GM18502 (cell line): Measurements from ENCODE around the gene ADCY10.

ENCODE experiments used
- ATAC-seq: cut with Tn5 transposase; IDR thresholded peaks from one replicate; pipeline ENCODE4 v1.9.1; 2021; ENCODE audit warnings: mild to moderate bottlenecking; ENCODE audit not compliant: unreplicated experiment, poor library complexity

The ADCY10 gene, protein sequence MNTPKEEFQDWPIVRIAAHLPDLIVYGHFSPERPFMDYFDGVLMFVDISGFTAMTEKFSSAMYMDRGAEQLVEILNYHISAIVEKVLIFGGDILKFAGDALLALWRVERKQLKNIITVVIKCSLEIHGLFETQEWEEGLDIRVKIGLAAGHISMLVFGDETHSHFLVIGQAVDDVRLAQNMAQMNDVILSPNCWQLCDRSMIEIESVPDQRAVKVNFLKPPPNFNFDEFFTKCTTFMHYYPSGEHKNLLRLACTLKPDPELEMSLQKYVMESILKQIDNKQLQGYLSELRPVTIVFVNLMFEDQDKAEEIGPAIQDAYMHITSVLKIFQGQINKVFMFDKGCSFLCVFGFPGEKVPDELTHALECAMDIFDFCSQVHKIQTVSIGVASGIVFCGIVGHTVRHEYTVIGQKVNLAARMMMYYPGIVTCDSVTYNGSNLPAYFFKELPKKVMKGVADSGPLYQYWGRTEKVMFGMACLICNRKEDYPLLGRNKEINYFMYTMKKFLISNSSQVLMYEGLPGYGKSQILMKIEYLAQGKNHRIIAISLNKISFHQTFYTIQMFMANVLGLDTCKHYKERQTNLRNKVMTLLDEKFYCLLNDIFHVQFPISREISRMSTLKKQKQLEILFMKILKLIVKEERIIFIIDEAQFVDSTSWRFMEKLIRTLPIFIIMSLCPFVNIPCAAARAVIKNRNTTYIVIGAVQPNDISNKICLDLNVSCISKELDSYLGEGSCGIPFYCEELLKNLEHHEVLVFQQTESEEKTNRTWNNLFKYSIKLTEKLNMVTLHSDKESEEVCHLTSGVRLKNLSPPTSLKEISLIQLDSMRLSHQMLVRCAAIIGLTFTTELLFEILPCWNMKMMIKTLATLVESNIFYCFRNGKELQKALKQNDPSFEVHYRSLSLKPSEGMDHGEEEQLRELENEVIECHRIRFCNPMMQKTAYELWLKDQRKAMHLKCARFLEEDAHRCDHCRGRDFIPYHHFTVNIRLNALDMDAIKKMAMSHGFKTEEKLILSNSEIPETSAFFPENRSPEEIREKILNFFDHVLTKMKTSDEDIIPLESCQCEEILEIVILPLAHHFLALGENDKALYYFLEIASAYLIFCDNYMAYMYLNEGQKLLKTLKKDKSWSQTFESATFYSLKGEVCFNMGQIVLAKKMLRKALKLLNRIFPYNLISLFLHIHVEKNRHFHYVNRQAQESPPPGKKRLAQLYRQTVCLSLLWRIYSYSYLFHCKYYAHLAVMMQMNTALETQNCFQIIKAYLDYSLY (N-terminal part only)

DNA sequence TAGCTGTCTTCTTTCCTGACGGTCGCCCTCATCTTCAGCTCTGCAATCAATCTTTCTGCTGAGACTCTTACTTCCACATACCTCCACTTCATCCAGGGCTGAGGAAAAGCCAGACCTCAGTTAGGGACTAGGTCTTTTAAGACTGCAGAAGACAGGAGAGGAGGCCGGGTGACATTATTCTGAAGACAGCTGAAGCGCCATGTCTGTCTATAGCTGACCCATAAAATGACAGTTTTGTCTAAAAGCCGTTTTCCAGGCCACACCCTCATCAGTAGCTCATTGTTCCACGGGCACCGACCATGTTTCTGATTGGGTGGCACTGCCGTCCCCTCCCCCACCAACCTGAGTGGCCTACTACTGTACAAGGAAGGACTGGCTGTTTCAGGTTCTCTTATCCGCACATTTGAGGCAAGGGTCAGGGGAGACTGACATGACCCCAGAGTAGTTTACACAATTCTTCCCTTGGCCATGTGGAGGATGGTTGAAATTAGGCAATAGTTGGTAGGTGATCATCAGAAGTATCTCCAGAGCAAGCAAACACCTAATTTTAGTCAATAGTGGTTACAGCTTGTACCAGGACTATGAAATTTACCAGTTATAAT is at the start of gene ADCY10:
ADCY10 (minus strand) TSS at position 240 of the 602 bp plus-strand sequence. CDS start 8,994 bp downstream, outside the sequence.
- no peak for ATAC-seq

DNA sequence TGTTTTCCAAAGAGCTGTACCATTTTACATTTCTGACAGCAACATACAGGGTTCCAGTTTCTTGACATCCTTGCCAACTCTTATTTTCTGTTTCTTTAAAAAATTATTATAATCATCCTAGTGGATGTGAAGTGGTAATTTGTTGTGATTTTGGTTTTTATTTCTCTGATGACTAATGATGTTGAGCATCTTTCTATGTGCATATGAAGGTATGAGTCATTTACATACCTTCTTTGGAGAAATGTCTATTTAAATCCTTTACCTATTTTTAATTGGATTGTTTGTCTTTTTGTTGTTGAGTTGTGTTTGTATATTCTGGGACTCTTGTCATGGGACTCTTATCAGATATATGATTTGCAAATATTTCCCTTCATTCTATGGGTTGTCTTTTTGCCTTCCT is 43.8 kb upstream of the ADCY10 start:
- ATAC-seq, result no peak

DNA sequence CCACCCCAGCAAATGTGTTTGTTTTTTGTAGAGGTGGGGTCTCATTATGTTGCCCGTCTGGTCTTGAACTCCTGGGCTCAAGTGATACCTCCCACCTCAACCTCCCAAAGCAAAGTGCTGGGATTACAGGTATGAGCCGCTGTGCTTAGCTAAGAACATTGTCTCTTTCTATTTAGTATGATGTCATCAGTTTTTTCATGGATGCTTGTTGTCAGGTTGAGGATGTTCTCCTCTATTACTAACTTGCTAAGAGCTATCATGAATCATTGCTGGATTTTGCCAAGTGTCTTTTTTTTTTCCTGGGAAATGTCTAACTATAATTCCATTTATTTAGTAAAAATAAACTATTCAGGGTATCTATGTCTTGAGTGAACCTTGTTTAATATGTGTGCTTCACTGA is 42.0 kb upstream of the ADCY10 start:
- no peak for ATAC-seq

DNA sequence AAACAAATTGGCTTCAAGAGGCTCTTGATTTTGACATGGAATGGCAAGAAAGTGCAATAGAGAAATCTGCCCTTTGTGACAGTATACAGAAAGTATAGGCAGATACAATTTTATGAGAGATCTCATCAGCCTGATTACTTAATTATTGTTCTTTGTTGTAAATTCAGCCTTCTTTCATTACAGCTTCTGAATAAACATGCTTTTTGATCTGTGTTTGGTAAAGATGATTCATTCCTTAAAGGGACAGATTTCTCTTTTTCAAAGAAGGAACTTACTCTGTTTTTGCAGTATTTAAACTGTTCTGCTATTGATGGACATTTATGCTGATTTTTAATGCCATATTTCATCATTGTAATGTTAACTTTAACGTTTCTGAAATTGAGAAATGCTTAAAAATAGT is 36.6 kb upstream of the ADCY10 start:
- no peak for ATAC-seq

DNA sequence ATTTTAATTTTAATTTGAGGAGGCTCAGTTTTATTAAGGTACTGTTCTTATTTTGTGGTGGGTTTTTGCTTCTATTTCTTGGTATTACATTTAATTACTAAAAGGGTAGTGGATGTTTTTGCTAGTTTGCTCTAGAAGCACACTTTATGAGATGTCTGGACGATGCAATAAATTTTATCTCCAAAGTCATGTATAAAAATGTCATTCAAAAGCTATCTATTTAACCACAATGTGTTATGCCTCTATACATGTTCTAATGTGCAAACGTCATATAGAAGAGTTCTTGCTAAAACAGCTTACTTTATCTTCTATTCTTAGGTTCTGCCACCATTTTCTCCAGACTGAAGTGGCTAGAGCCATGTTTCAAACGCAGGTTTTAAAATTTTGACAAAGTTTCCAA is 35.9 kb upstream of the ADCY10 start:
- ATAC-seq, result no peak

DNA sequence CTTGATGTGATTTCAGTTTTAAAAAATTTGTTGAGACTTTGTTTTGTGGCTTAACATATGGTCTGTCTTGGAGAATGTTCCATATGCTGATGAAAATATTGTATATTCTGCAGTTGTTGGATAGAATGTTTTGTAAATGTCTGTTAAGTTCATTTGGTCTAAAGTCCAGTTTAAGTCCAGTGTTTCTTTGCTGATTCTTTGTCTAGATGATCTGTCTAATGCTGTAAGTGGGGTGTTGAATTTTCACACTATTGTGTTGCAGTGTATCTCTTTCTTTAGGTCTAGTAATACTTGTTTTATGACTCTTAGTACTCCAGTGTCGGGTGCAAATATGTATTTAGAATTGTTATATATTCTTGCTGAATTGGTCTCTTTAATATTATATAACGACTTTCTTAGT is 33.8 kb upstream of the ADCY10 start:
- ATAC-seq, result no peak

DNA sequence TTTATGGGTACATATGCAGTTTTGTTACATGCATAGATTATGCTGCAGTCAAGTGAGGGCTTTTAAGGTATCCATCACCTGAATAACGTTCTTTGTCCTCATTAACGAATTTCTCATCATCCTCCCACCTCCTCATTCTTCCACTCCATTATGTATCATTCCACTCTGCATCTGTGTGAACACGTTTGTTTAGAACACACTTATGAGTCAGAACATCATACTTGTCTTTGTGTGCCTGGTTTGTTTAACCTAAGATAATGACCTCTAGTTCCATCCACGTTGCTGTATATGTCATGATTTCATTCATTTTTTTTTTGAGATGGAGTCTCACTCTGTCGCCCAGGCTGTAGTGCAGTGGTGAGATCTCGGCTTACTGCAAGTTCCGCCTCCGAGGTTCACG is 29.6 kb upstream of the ADCY10 start:
- no peak for ATAC-seq

DNA sequence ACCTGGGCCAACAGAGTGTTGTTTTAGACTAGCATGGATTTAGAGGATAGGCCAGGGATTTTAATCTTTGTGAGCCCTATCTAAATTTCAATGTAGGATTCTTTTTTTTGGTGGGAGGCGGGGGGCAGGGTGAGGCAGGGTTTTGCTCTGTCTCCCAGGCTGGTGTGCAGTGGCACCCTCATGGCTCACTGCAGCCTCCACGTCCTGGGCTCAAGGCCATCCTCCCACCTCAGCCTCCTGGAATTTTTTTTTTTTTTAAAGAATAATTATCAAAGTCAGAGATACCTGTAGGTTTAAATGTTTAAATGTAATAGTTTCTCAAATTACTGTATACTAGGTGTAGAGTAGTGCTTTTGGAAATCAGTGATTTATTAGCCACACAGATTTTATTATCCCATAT is 26.3 kb upstream of the ADCY10 start:
- ATAC-seq, result no peak

DNA sequence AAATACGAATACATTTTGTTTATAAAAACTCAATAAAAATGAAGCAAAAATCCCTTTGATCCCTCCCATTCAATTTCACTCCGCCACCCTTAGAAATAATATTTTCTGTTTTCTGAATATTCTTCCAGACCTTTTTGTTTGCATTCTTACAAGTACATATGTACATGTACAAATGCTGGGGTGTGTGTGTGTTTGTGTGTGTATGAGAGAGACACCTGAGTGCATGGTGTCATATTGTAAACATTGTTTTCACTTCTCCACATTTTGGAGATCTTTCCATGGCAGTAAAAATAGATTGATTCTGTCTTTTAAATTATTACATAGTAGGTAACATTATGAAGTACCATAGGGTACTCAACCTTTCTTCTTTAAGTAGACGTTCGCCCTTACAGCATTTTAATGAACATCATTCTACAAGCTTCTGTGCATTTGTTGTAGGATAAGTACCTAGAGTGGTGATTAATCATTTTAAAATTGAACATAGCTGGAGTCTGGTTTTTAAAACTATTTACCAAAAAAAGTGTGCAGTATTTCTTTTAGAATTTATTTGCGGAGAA is 24.2 kb upstream of the ADCY10 start:
- no peak for ATAC-seq

DNA sequence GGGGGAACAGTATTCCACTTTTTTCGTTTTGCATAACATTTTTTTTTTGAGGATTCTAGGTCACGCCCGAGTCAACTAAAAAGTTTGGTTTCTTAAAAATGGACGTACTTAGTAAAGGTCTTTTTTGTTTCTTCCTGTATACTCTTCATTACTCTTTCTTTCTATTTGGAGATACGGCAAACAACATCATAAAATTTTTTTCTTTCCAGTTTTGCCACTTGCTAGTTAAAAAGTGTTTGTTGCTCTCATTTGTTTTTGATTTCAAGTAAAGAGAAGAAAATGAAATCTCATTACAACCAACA is 23.7 kb upstream of the ADCY10 start:
- no peak for ATAC-seq

DNA sequence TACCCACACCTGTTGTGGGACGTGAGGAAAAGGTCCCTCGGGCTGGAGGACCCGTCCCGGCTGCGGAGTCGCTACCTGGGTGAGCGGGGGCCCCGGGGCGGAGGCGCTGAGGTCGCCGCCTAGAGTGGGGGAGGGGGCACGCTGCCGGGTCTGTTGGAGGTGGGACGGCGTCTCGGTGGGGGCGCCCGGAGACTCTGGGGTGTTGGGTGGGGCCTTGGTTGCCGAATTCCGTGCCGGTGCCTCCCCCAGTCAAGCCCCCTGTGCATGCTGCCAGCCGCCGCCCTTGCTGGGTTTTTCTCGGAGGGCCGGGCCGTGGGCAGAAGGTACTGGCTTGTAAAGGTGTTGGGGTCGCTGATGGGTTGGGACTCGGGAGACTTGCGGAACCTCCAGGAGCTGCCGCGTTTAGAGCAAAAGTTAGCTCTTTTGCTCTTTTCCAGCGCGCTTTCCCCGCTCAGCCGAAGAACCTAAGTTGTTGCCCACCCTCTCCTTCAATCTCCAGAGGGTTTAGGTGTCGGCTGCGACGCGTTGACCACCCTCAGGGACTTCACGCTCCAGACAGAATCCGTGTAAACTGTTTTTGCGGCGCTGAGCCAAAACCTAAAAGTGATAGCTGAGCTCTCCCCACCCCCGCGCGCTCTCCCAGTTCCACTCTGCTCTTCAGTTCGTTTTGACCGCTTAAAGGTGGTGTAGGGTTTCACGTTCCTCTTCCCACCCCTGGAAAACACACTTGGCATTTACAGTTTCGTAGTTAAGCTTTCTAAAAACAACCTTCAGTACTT is 23.2 kb upstream of the ADCY10 start, which contains the start of gene MPC2:
MPC2 (minus strand) TSS at position 143 of the 779 bp plus-strand sequence. CDS start 1,231 bp downstream, outside the sequence.
- peak; percentile 10 for ATAC-seq

DNA sequence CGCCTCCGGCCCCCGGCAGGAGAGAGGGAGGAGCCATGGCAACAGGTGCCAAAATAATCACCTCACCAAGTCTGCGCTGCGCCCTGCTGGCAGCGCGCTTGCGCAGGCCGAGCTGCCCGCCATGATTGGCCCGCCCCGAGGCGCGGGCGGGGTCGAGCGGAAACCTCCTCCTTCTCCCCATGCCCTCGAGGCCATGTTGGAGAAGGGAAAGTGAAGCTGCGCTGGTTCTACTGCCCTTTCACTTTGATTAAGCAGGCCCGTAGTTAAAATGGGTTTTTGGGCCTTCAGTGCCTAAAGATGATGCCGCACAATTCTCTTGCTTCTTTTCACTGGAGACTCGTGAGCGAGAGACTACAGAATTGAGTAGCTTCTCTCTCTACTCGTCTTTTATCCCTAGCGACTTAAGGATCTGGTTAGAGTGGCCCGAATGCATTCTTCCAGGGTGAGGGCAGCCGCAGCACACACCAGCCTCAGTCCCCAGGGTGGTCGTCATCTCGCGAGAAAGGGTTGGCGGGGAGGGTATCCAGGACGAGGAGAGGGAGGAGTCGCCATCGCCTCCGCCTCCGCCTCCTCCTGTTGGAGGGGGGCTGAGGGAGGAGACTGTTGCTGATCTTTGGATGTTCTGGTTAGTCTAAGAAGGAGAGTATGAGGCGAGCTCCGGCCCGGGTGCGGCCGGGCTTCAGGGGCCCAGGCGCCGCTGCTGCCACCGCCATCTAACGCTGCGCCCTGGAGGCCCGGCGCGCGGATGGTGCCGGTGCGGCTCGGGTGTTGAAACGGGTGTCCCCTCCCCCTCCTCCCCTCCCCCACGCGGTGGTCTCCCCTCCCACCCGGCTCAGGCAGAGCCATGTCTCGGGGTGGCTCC is 22.4 kb upstream of the ADCY10 start, which contains the start of gene DCAF6:
DCAF6 (plus strand) TSS at position 616 of the 862 bp plus-strand sequence; CDS start at position 845, 229 bp downstream.
- peak; percentile 79 for ATAC-seq

DNA sequence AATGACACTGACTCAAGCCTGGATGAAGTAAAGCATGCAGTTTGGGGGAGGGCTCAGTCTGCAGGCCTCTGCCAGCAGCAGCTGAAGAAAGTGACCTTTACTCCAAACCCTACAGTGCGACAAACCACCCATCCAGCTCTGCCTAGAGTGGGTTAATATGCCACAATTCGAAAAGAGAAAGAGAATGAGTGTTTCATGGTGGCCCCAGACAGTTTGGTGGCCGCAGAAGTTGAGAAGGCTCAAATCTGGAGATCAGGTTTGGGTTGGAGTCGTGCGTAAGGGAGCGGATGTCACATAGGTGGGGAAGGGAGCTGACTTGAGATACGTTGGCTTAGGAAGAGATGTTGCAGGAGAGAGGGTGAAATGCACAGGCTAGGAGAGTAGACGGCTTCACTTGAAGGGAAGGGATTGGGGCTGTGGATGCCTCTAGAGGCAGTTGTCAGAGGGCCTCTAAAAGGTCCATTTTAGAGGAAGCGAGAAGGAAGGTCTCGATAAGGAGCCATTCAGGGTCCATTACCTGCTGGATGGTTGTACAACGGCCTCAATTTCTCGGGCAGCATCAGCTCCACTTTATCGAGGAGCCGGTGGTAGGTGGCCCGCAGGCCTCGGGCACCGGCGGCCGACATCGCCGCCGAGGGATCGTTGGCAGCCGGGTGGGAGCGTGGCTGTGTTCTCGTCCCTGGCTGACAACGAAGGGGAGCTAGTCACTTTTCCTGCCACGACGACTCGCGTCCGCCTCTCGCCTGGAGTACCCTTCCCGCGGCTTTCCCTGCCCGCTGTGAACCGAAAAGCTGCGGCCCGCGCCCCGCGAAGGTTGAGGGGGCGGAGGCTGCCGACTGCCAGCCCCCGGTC is 21.5 kb upstream of the ADCY10 start:
- peak; percentile 15 for ATAC-seq

DNA sequence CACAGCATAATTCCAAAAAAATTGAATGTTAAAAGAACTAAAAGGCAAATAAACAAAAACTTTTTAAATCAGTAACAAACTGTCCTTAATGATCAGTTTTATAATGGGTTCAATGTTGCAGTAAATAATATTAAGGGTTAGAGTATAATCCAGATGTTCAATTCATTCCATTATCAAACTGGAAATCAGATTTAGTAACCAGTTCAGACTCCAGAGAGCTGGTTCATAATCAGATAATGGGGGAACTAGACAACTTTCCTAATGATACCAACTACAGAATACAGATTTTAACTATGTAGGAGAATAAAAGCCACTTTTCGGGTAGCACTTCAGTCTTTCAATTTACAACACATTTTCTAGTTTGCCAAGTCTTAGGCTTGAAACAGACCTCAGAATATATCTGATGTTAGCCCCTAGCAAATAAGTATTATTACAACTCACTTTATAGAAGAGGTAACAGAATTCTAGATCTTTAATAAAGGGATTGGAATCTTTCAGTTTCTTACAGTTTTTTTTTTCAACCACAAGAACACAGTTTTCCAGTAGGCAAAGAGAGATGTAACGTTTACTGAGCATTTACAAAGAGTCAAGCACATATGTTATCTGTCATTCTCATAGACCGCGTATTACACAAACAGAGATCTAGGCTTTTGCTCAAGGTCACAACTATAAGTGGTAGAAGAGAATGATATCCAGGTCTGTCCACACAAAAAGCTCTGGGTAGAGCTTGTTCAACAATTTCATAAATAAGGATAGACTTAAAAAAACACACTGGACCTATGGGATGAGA is 20.7 kb upstream of the ADCY10 start:
- ATAC-seq, result no peak

DNA sequence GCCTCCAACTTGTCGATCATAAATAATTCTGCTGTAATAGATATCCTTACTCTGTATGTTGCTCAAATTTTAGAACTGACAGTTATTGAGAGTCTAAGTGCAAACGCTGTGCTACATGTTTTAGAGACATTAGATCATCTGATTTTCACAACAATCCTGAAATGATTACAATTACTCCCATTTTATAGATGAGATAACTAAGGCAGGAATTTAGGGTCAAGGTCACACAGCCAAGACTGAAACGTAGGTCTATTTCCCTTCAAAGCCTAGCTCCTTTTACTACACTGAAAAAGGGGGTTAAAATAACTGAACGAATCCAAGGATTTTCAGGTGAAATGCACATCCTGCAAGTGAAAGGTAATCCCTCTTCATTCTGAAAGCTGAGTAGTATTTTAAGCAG is 19.9 kb upstream of the ADCY10 start:
- no peak for ATAC-seq

DNA sequence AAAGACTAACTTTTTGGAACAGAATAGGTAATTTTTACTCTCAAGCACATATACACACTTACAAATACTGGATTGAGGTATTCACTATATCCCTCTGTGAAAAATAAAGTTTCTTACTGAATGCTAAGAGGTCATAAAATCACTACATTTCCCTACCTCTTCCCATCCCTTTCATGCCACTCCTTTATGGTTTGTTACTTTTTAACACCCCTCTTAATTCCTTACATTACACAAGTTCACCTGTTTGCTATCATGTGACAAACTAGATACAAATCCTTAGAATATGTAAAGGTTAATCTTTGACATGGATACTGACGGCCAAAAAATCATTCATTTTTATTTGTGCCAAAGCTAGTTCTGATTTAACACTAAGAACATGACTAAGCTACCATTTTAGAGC is 15.8 kb upstream of the ADCY10 start:
- ATAC-seq, result no peak
